Tibial artery (tissue), 4 donors: ENCODE data around the gene RPAP2.

ENCODE experiments used
- DNase-seq, 2 donors: peaks; one replicate each; pipeline ENCODE4 v3.0.0-alpha.2; 2019
- H3K27ac ChIP-seq, 2 donors: fragments of 200-600 bp; sonication (generic) in 1 of 2; 1 replicate in 1 of 2; 2 replicates in 1 of 2; pipeline ENCODE4 v1.5.1; 2018 to 2019; ENCODE audit warnings: mild to moderate bottlenecking in 1 of 2
- H3K27me3 ChIP-seq, 2 donors: fragments of 200-600 bp; sonication (generic) in 1 of 2; one replicate each; pipeline versions ENCODE4 v1.5.1 to v1.6.0; 2016 to 2019
- H3K36me3 ChIP-seq, 3 donors: fragments of 200-600 bp; sonication (generic) in 2 of 3; one replicate each; pipeline ENCODE4 v1.5.1; 2016 to 2019; ENCODE audit warnings: mild to moderate bottlenecking in 2 of 3
- H3K4me1 ChIP-seq, 4 donors: fragments of 200-600 bp; sonication (generic) in 2 of 4; 1 replicate in 3 of 4; 2 replicates in 1 of 4; pipeline ENCODE4 v1.5.1; 2016 to 2019
- H3K4me3 ChIP-seq, 2 donors: fragments of 200-600 bp; sonication (generic) in 1 of 2; 1 replicate in 1 of 2; 2 replicates in 1 of 2; pipeline ENCODE4 v1.5.1; 2018 to 2019; ENCODE audit warnings: mild to moderate bottlenecking in 2 of 2
- H3K9me3 ChIP-seq, 3 donors: fragments of 200-600 bp; sonication (generic) in 1 of 3; one replicate each; pipeline ENCODE4 v1.5.1; 2016 to 2019
- intact Hi-C: fragments of 100-400 bp; cut with DNase I; formaldehyde crosslinking; loops from one replicate; pipeline ENCODE4 v1.15.0; 2023; ENCODE audit warnings: low total_unique reads
- TF ChIP-seq, protein P1 (sequence below), 2 experiments: fragments of 200-600 bp in 1 of 2; fragments of 450-650 bp in 1 of 2; IDR thresholded peaks; one replicate each; pipeline ENCODE4 v1.5.1; 2017 to 2019; ENCODE audit warnings: antibody characterized with exemption in 2 of 2, mild to moderate bottlenecking in 1 of 2, moderate library complexity in 1 of 2

RPAP2 gene

DNA sequence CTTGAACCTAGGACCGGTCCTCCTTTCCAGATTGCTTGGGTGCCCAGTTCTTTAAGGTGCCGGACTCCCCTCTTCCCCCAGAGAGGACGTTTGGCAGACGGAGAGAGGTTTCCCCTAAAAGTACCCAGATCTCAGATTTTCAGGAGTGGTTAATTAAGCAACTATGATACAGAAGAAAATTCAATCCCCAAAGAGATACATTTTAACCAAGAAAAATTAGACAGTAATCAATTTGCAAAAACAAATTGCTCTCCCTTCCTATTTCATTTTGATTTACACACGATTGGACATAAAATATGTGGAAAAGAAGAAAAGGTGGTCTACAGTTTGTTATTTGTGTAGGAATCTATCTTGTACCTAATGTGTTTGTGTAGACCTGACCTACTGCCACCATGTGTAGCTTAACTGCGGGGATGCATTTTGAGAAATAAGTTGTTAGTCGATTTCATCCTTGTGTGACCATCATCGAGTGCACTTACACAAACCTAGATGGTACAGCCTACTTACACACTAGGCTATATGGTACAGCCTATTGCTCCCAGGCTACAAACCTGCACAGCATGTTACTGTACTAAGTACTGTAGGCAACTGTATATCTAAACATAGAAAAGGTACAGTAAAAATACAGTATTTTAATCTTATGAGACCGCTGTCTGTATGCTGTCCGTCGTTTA is 755 bp downstream of the RPAP2 start:
- intact Hi-C loops = no loop called here
- TF ChIP-seq, protein P1, sequence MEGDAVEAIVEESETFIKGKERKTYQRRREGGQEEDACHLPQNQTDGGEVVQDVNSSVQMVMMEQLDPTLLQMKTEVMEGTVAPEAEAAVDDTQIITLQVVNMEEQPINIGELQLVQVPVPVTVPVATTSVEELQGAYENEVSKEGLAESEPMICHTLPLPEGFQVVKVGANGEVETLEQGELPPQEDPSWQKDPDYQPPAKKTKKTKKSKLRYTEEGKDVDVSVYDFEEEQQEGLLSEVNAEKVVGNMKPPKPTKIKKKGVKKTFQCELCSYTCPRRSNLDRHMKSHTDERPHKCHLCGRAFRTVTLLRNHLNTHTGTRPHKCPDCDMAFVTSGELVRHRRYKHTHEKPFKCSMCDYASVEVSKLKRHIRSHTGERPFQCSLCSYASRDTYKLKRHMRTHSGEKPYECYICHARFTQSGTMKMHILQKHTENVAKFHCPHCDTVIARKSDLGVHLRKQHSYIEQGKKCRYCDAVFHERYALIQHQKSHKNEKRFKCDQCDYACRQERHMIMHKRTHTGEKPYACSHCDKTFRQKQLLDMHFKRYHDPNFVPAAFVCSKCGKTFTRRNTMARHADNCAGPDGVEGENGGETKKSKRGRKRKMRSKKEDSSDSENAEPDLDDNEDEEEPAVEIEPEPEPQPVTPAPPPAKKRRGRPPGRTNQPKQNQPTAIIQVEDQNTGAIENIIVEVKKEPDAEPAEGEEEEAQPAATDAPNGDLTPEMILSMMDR (IDR thresholded peaks at IDR 0.05) = no peak
- no peaks in the 10 kb centered on the region for H3K27me3 ChIP-seq
- peaks cover 2 to 24% (median 3%) of the 10 kb centered on the region in 3 donors for H3K36me3 ChIP-seq
- H3K4me1 ChIP-seq = peaks cover 0 to 15% (median 11%) of the 10 kb centered on the region in 4 donors
- peak overlapping the region; percentile 77 to 98 for H3K4me3 ChIP-seq
- no peak for DNase-seq
- no peaks in the 10 kb centered on the region for H3K9me3 ChIP-seq
- H3K27ac ChIP-seq = peak overlapping the region; percentile 87 to 95

DNA sequence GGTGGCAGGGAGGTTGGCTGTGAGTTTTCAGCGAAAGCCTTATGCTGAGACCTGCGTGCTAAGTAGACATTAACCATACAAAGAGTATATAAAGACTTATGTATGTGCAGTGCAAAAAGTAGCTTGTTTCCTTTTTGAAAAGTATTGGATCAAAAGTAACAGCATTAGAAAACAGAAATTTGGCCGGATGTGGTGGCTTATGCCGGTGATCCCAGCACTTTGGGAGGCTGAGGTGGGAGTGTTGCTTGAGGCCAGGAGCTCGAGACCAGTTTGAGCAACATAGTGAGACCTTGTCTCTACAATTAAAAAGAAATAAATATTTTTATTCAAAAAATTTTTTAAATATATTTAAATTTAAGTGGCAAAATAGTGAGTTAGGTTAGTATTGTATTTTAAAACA is 2.2 kb downstream of the RPAP2 start:
- H3K9me3 ChIP-seq = no peaks in the 10 kb centered on the region
- peaks cover 0 to 15% (median 11%) of the 10 kb centered on the region in 4 donors for H3K4me1 ChIP-seq
- H3K4me3 ChIP-seq = no peak overlapping the region
- H3K36me3 ChIP-seq = peaks cover 7 to 25% (median 12%) of the 10 kb centered on the region in 3 donors
- intact Hi-C loops = no loop called here
- H3K27ac ChIP-seq = no peak overlapping the region
- TF ChIP-seq, protein P1 (IDR thresholded peaks at IDR 0.05) = no peak
- no peaks in the 10 kb centered on the region for H3K27me3 ChIP-seq
- DNase-seq = no peak

DNA sequence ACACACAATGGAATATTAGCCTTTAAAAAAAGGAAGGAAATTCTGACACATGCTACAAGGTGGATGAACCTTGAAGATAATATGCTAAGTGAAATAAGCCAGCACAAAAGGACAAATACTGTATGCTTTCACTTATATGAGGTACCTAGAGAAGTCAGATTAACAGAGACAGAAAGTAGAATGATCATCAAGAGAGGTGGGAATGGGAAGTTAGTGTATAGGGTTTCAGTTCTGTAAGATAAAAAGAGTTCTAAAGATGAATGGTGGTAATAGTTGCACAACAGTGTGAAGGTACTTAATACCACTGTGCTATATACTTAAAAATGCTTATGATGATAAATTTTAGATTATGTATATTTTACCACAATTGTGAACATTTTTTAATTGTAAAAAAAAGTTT is 7.2 kb downstream of the RPAP2 start:
- no peak overlapping the region for H3K4me3 ChIP-seq
- no peak for DNase-seq
- H3K9me3 ChIP-seq = no peaks in the 10 kb centered on the region
- intact Hi-C loops = no loop called here
- no peak overlapping the region for H3K27ac ChIP-seq
- TF ChIP-seq, protein P1 (IDR thresholded peaks at IDR 0.05) = no peak
- H3K27me3 ChIP-seq = no peaks in the 10 kb centered on the region
- H3K4me1 ChIP-seq = no peaks in the 10 kb centered on the region
- H3K36me3 ChIP-seq = peaks cover 12 to 45% (median 12%) of the 10 kb centered on the region in 3 donors

DNA sequence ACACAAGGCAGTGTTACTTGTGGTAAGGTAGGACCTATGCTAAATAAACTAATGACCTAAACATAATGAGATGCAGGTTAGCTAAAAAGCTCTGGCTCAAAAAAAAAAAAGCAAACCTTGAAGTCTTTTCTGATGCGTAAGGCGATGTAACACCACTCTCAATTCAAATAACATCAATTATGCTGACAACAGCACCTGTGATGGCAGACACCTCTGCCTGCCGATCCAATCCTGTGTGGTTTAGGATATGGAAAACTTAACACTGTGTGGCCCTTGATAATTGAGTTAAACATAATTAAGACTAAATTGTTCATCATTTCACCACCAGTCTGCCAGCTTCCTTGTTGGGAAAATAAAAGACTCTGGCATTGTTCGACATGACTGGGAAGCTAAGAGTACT is 9.1 kb downstream of the RPAP2 start:
- Histone ChIP-seq H3K4me3 (no peak overlapping the region), H3K27ac (no peak overlapping the region), H3K36me3 (peaks cover 12 to 58% (median 18%) of the 10 kb centered on the region in 3 donors), H3K9me3 (no peaks in the 10 kb centered on the region), H3K4me1 (no peaks in the 10 kb centered on the region), H3K27me3 (no peaks in the 10 kb centered on the region)
- TF ChIP-seq, protein P1 (IDR thresholded peaks at IDR 0.05) = no peak
- no peak for DNase-seq
- intact Hi-C loops = no loop called here

DNA sequence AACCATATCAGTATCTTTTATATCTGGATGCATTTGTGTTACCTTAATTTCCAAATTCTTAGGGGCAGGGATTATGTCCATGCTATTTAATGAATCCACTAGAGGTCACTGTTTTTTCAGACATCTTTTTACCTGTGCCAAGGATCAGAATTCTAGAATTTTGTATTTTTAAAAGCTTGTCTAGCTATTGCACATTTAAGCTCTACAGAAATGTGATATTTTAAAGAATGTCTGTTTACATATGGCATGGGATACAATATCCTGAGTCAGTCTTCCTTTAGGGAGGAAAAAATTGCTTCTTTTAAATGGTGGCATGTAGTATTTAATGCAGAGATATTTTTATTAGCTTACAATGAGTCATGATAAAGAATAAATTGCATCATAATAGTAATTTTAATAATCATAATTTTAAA is 11.3 kb downstream of the RPAP2 start:
- H3K27ac ChIP-seq = no peak overlapping the region
- H3K4me1 ChIP-seq = no peaks in the 10 kb centered on the region
- TF ChIP-seq, protein P1 (IDR thresholded peaks at IDR 0.05) = peak; percentile 27 to 42
- intact Hi-C loops = no loop called here
- H3K4me3 ChIP-seq = no peak overlapping the region
- DNase-seq = no peak
- no peaks in the 10 kb centered on the region for H3K9me3 ChIP-seq
- H3K36me3 ChIP-seq = peaks cover 10 to 44% (median 12%) of the 10 kb centered on the region in 3 donors
- no peaks in the 10 kb centered on the region for H3K27me3 ChIP-seq
